Keratinocyte (primary cell): ENCODE results near the gene RASGRF2. TPM values are rescaled to one million over a fixed set of nuclear protein-coding genes. Genes with fewer than 3 reads are reported as not detected.

ENCODE experiments used
- DNase-seq: peaks from one replicate; pipeline ENCODE4 v3.0.0-alpha.2; 2011; ENCODE audit warnings: low read depth, missing footprints, low spot score
- FAIRE-seq: peaks from 2 replicates; lab custom pipeline; 2011; peaks lifted over from hg19 to GRCh38; lab: Jason Lieb, UNC
- H2AFZ ChIP-seq: 2 replicates; pipeline ENCODE4 v1.6.0; 2012; ENCODE audit warnings: low read length, control low read depth, inconsistent platforms; ENCODE audit not compliant: control insufficient read depth
- H3K27ac ChIP-seq: 2 replicates; pipeline ENCODE4 v1.5.1; 2011; ENCODE audit warnings: low read length; ENCODE audit not compliant: control insufficient read depth, insufficient read depth
- H3K27me3 ChIP-seq: 3 replicates; pipeline ENCODE4 v1.6.0; 2011; ENCODE audit warnings: low read length; ENCODE audit not compliant: control insufficient read depth, insufficient read depth; ENCODE audit errors: extremely low read depth
- H3K36me3 ChIP-seq, 2 experiments: 2 replicates in 1 of 2; 3 replicates in 1 of 2; pipeline ENCODE4 v1.5.1; 2011; ENCODE audit warnings: low read length in 2 of 2, mild to moderate bottlenecking in 1 of 2; ENCODE audit not compliant: control insufficient read depth in 2 of 2, insufficient read depth in 2 of 2; ENCODE audit errors: extremely low read depth in 1 of 2
- H3K4me1 ChIP-seq: 3 replicates; pipeline ENCODE4 v1.5.1; 2011; ENCODE audit warnings: low read length; ENCODE audit not compliant: control insufficient read depth, insufficient read depth; ENCODE audit errors: extremely low read depth
- H3K4me2 ChIP-seq: 3 replicates; pipeline ENCODE4 v1.6.0; 2011; ENCODE audit warnings: low read depth, low read length; ENCODE audit not compliant: control insufficient read depth, insufficient read depth; ENCODE audit errors: extremely low read depth
- H3K4me3 ChIP-seq, 3 experiments: fragments of 200-600 bp in 1 of 3; sonication (generic) in 1 of 3; 2 replicates in 2 of 3; 3 replicates in 1 of 3; pipeline ENCODE4 v1.5.1; 2011 to 2016; ENCODE audit warnings: low read length in 3 of 3, mild to moderate bottlenecking in 3 of 3, control low read depth in 2 of 3, inconsistent platforms in 1 of 3, low read depth in 1 of 3, mixed read lengths in 1 of 3, mixed run types in 1 of 3, moderate library complexity in 1 of 3; ENCODE audit not compliant: control insufficient read depth in 2 of 3, insufficient read depth in 2 of 3; ENCODE audit errors: extremely low read depth in 1 of 3
- H3K79me2 ChIP-seq: 2 replicates; pipeline ENCODE4 v1.6.0; 2012; ENCODE audit warnings: low read length; ENCODE audit not compliant: control insufficient read depth, insufficient read depth
- H3K9ac ChIP-seq: 3 replicates; pipeline ENCODE4 v1.6.0; 2011; ENCODE audit warnings: low read length; ENCODE audit not compliant: control insufficient read depth, insufficient read depth; ENCODE audit errors: extremely low read depth
- H3K9me1 ChIP-seq: 3 replicates; pipeline ENCODE4 v1.6.0; 2011; ENCODE audit warnings: low read length; ENCODE audit not compliant: control insufficient read depth, insufficient read depth; ENCODE audit errors: extremely low read depth
- H3K9me3 ChIP-seq: 2 replicates; pipeline ENCODE4 v1.5.1; 2012; ENCODE audit warnings: low read depth, low read length; ENCODE audit not compliant: control insufficient read depth
- H4K20me1 ChIP-seq: 3 replicates; pipeline ENCODE4 v1.6.0; 2011; ENCODE audit warnings: low read length; ENCODE audit not compliant: control insufficient read depth, insufficient read depth; ENCODE audit errors: extremely low read depth
- CTCF ChIP-seq, 3 experiments: IDR thresholded peaks in 1 of 3; conservative IDR thresholded peaks in 1 of 3; optimal IDR thresholded peaks in 1 of 3; 2 replicates in 2 of 3; 3 replicates in 1 of 3; pipeline versions ENCODE3 to v1.5.1; 2011; ENCODE audit warnings: low read length in 3 of 3, mild to moderate bottlenecking in 3 of 3, moderate library complexity in 2 of 3, control low read depth in 1 of 3, inconsistent platforms in 1 of 3; ENCODE audit not compliant: insufficient read depth in 2 of 3; ENCODE audit errors: extremely low read depth in 1 of 3
- EZH2 ChIP-seq: IDR thresholded peaks from one replicate; pipeline ENCODE4 v1.6.1; 2012; ENCODE audit warnings: inconsistent platforms, mild to moderate bottlenecking, low read length, moderate library complexity
- dilution Hi-C: fragments of 300-500 bp; cut with MboI; formaldehyde crosslinking; loops from one replicate; pipeline ENCODE4 v1.7.0; 2020; ENCODE audit warnings: low sequenced_read_pairs; ENCODE audit not compliant: extremely low pct_ligation_motif_present
- polyA plus RNA-seq, 5 experiments: library from polyadenylated mRNA; depleted of rRNA in 3 of 5; stranded (reverse) in 3 of 5; stranded (forward) in 1 of 5; unstranded in 1 of 5; fragments of >200 nt; gene quantifications; 1 replicate in 1 of 5; 2 replicates in 3 of 5; 3 replicates in 1 of 5; pipeline versions ENCODE4 v1.2.1 to v1.2.3, GENCODE V29; 2011 to 2012; ENCODE audit warnings: missing spikeins in 2 of 5, low read depth in 1 of 5, low replicate concordance in 1 of 5

Gene RASGRF2
- polyA plus RNA-seq, 1 donor (not counting 4 experiments of a cell fraction or from before 2014, with no cell fraction given), result 0.03 TPM

- no peak overlapping the region for H3K4me2 ChIP-seq
- no peak for DNase-seq
- H2AFZ ChIP-seq, result no peak overlapping the region
- H3K4me3 ChIP-seq, result no peak overlapping the region
- H3K4me1 ChIP-seq, result no peaks in the 10 kb centered on the region
- H4K20me1 ChIP-seq, result no peaks in the 10 kb centered on the region
- H3K27ac ChIP-seq, result no peak overlapping the region
- H3K27me3 ChIP-seq, result no peaks in the 10 kb centered on the region
- no peak for FAIRE-seq
- no peak overlapping the region for H3K9ac ChIP-seq
- dilution Hi-C loops, result no loop called here
- H3K9me3 ChIP-seq, result no peaks in the 10 kb centered on the region
- H3K79me2 ChIP-seq, result no peaks in the 10 kb centered on the region
- no peaks in the 10 kb centered on the region for H3K9me1 ChIP-seq
- TF ChIP-seq CTCF (optimal IDR thresholded peaks at IDR 0.05 in 1 of 3, IDR thresholded peaks at IDR 0.05 in 1 of 3, conservative IDR thresholded peaks at IDR 0.05 in 1 of 3; ENCODE audit: extremely low read depth in 1 of 3, insufficient read depth in 2 of 3, low read length in 3 of 3) (no peak), EZH2 (no peak)
- no peaks in the 10 kb centered on the region for H3K36me3 ChIP-seq
Observed at GRCh38 chr5:81075041-81075440, 114.9 kb downstream of the RASGRF2 start.

GRCh38 chr5:81077105-81077504 lies 116.9 kb downstream of the RASGRF2 start:
- Histone ChIP-seq H3K4me2 (no peak overlapping the region), H3K9me3 (no peaks in the 10 kb centered on the region), H3K27ac (no peak overlapping the region), H3K9ac (no peak overlapping the region), H3K4me1 (no peaks in the 10 kb centered on the region), H3K4me3 (no peak overlapping the region), H4K20me1 (no peaks in the 10 kb centered on the region), H2AFZ (no peak overlapping the region), H3K36me3 (no peaks in the 10 kb centered on the region), H3K27me3 (no peaks in the 10 kb centered on the region), H3K9me1 (no peaks in the 10 kb centered on the region), H3K79me2 (no peaks in the 10 kb centered on the region)
- dilution Hi-C loops, result no loop called here
- FAIRE-seq, result no peak
- TF ChIP-seq CTCF (optimal IDR thresholded peaks at IDR 0.05 in 1 of 3, IDR thresholded peaks at IDR 0.05 in 1 of 3, conservative IDR thresholded peaks at IDR 0.05 in 1 of 3; ENCODE audit: extremely low read depth in 1 of 3, insufficient read depth in 2 of 3, low read length in 3 of 3), result no peak
- TF ChIP-seq EZH2, result no peak
- no peak for DNase-seq
